Right forelimb (tissue), 1 donor: ENCODE results near the gene STK24.
"Not testable (repeated sequence)": the region's sequence is repeated elsewhere in the genome, so short reads cannot be mapped to it uniquely, and the experiment has no call there.

Experiments
- DNase-seq: peaks from one replicate; pipeline ENCODE4 v3.0.0-alpha.2; 2018

The STK24 gene

GRCh38 chr13:98576963-98577835, at the start of gene STK24:
STK24 (minus strand) TSS chr13:98577107; CDS start chr13:98576786, 321 bp downstream.
- peak; percentile 85 for DNase-seq

- DNase-seq, result no peak
These were observed 49.5 kb upstream of the STK24 start for GRCh38 chr13:98626298-98626935.

DNA sequence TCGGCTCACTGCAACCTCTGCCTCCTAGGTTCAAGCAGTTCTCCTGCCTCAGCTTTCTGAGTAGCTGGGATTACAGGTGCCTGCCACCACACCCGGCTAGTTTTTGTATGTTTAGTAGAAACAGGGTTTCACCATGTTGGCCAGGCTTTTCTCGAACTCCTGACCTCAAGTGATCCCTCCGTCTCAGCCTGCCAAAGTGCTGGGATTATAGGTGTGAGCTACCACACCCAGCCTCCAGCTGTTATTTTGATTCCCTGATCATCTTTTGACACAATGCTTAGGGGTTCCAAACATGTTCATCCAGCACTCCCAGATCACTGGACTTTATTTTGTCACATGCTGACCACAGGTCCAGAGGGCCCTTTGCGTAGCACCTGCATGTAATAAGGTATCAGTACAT, 47.7 kb upstream of the STK24 start:
- not testable (repeated sequence) for DNase-seq

GRCh38 chr13:98622931-98623331, 46.0 kb upstream of the STK24 start:
- DNase-seq, result no peak

- DNase-seq, result no peak
These were observed 42.6 kb upstream of the STK24 start for GRCh38 chr13:98619556-98619955.

- not testable (repeated sequence) for DNase-seq
These were observed 38.7 kb upstream of the STK24 start for GRCh38 chr13:98615595-98615994.

GRCh38 chr13:98613591-98613990, 36.7 kb upstream of the STK24 start:
- DNase-seq, result no peak

DNA sequence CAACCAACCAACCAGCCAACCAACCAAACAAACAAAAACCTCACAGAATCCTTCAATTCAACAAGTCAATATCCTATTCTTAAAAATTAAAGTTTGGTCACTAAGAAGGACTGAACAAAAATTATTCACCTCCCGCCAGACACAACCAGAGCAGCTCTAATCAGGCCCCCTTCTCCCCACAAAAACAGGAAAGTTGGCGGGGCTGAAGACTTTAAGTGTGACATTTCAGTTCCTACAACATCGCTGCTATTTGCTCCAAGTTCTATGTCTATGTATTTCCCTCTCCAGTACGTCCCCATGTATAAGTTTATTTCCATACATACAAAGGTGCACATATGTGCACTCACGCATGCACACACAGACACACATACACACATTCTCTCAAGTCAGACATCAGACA, 32.8 kb upstream of the STK24 start:
- DNase-seq, result no peak

DNA sequence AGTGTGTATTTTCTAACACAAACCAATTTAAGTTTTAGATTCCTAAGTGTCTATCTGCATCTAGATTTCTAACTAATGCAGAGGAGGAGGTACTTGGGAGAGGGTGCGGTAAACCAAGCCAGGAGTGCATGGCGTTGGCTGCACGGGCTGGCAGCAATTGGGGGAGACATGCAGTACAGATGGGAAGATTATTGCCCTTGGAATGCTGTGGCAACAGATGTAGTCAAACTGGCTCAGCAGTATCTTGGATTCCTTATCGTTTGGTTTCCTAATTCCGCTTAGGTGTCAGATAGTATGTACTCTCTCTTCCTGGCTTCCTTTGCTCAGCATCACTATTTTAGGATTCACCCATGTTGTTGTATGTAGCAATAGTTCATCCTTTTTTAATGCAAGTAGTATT, 29.4 kb upstream of the STK24 start:
- DNase-seq, result no peak

DNA sequence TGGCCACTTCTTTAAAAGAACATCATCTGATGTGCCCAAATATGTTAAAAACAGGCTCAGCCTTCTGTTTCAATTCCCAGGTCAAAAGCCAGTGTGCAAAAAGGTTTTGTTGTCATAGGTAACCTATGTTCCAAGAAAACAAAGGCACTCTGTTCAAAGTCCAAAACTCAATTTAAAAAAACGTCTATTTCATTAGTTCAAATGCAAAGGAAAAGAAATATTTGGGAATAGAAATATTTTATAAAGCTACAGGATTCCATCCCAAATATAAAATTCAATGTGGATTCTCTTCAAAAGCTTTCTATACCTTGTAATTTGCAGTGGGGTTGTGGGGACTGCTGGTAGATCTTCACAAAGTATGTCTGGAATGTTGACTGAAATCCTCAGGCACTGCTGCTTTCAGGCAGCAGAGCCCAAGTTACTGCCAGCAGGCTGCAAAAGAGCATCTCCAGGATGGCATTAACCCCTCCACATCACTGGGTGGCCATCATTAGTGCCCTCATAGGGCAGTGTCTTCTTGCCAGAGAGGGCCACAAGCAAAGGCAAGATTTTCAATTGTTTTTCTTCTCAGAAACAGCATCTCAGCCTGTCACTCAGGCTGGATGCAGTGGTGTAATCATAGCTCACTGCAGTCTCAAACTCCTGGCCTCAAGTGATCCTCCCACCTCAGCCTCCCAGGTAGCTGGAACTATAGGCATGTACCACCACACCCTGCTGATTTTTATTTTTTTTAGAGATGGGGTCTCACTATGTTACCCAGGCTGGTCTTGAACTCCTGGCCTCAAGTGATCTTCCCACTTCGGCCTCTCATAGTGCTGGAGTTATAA, 22.8 kb upstream of the STK24 start:
- no peak for DNase-seq

- DNase-seq, result no peak
These were observed 21.1 kb upstream of the STK24 start for GRCh38 chr13:98598043-98598442.

DNA sequence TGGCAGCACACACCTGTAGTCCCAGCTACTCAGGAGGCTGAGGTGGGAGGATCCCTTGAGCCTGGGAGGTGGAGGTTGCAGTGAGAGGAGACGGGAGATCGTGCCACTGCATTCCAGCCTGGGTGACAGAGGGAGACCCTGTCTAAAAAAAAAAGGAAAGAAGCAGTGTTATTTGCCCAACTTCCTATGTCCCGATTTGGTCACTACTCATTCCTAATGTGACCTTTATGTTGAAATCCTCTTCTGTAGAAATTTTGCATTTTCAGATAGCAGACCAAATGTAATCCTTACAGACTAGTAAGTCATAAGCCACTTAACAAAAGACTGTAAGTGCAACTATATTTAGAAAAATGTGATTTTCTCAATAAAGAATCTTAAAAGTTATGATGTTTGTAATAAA, 18.2 kb upstream of the STK24 start:
- no peak for DNase-seq

DNA sequence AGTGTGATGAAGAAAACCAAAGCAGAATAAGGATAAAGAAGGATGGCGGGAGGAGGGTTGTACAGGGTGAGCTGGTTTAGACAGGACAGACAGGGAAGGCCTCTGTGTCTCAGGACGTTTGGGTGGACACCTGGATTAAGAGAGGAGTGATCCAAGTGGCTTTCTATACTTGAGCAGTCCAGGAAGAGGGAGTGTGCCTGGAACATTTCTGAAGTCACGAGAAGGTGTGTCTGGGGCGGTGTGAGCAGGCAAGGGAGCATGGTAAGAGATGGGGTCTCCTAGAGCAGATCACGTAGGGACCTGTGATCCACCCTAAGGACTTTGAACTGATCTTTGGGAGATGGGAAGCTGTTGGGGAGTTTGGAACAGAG, 15.4 kb upstream of the STK24 start:
- no peak for DNase-seq

- no peak for DNase-seq
These were observed 14.9 kb upstream of the STK24 start for GRCh38 chr13:98591721-98592361.

DNA sequence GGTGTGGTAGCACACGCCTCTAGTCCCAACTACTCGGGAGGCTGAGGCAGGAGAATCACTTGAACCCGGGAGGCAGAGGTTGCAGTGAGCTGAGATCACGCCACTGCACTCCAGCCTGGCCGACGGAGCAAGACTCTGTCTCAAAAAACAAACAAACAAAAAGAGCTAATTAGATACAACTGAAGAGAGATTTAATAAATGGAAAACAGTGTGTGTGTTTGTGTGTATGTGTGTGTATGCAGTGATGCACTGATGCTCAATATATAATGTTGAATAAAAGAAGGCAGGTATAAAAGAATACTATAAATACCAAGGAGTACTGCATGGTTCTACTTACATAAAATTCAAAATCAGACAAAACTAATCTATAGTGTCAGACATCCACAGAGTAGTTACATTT, 13.6 kb upstream of the STK24 start:
- not testable (repeated sequence) for DNase-seq

DNA sequence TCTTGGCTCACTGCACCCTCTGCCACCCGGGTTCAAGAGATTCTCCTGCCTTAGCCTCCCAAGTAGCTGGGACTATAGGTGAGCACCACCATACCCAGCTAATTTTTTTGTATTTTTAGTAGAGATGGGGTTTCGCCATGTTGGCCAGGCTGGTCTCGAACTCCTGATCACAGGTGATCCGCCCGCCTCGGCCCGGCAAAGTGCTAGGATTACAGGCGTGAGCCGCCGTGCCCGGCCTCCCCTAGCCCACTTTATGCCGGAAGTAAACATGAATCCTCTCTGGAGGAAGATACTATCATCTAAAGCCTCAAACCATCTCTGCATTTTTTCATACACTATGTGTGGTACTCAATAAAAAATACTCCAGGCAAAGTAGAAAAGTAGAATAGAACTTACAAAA, 12.6 kb upstream of the STK24 start:
- not testable (repeated sequence) for DNase-seq

GRCh38 chr13:98586400-98587345, 9.8 kb upstream of the STK24 start:
- DNase-seq, result no peak

GRCh38 chr13:98585946-98586345, 9.0 kb upstream of the STK24 start:
- DNase-seq, result no peak

DNA sequence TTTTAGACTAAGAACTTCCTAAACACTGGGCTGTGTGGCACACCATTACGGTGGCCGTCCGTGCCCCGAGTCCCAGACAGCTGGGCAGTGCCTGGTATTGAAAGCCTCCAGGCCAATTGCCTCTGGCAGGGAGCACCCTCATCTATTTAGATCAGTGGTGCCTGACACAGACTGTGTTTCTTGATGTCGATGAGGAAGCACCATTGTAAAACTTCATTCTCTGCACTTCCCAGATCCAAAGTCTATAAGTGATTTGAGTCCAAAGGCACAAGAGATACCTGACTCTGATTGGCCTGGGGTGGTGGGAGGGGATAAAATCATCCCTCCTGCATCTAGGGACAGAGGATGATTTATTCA, 8.5 kb upstream of the STK24 start:
- no peak for DNase-seq

DNA sequence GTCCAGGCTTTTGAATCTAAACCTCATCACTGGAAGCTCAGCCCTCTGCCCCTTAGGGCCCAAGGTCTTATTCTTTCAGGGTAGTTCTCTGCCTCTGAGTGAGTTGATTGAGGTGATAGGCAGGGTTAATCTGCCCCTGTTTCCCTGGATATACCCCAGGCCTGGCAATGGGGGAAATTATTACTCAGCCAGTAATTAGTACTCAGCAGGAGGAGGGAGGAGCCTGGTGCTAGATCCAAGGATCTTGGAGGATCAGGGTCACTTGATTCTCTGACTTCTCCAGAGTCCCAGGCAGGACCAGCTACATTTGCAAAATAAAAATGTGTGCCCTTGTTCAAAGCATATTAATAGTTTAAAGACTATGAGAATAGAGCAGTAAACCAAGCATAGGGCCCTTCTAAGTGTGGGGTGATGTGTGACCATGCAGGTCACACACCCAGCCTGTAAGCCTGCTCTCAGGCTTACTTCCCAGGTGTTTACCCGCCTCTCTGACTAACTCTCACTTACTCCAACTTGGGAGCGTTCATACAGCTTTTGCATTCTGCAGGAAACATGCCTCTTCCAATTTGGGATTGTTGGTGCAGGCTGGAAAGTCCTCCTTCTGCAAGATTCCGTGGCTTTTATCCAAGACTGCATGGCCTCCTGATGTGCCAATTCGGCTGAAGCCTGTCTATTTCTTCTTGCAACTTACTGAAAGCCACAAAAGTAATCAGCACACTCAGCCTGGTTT, 7.9 kb upstream of the STK24 start:
- no peak for DNase-seq

DNA sequence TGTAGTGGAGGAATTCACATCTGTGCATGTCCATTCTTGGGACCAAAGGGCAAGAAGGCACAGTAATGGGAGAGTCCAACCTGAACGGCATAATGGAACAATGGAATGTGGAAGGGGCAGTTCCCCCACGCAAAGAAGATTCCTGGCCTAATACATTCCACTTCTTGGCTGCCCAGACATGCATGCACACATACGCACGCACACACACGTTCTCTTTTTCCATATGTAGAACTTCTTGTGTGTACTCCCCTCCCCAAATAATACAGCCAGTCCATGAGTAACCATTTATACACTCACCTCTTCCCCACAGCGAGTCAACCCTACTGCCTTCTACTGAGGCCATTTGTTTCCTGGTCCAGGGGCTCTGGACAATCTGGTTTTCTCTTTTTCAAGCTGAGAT, 6.0 kb upstream of the STK24 start:
- no peak for DNase-seq
